T-helper 2 cell treated with Interferon-gamma antibody and Interleukin-4, amounts not matched to agents 5 μg/mL and 100 μg/mL, for 36 hours (primary cell): ENCODE measurements around the gene DPH2.

Experiments
- DNase-seq: peaks from one replicate; pipeline ENCODE4 v3.0.0; 2021; ENCODE audit warnings: low spot score
- H3K27ac Mint-ChIP-seq: one replicate; pipeline ENCODE4 v1.8.0; 2021; ENCODE audit warnings: mild to moderate bottlenecking, mixed read lengths
- H3K27me3 Mint-ChIP-seq: one replicate; pipeline ENCODE4 v1.8.0; 2021; ENCODE audit warnings: low read depth, mixed read lengths
- H3K36me3 Mint-ChIP-seq: one replicate; pipeline ENCODE4 v1.8.0; 2021; ENCODE audit warnings: low read depth, mixed read lengths
- H3K4me1 Mint-ChIP-seq: one replicate; pipeline ENCODE4 v1.8.0; 2021; ENCODE audit warnings: low read depth, mixed read lengths
- H3K4me3 Mint-ChIP-seq: one replicate; pipeline ENCODE4 v1.8.0; 2022; ENCODE audit warnings: mild to moderate bottlenecking, moderate library complexity, mixed read lengths
- H3K9me3 Mint-ChIP-seq: one replicate; pipeline ENCODE4 v1.8.0; 2021; ENCODE audit warnings: mixed read lengths

The DPH2 gene

DNA sequence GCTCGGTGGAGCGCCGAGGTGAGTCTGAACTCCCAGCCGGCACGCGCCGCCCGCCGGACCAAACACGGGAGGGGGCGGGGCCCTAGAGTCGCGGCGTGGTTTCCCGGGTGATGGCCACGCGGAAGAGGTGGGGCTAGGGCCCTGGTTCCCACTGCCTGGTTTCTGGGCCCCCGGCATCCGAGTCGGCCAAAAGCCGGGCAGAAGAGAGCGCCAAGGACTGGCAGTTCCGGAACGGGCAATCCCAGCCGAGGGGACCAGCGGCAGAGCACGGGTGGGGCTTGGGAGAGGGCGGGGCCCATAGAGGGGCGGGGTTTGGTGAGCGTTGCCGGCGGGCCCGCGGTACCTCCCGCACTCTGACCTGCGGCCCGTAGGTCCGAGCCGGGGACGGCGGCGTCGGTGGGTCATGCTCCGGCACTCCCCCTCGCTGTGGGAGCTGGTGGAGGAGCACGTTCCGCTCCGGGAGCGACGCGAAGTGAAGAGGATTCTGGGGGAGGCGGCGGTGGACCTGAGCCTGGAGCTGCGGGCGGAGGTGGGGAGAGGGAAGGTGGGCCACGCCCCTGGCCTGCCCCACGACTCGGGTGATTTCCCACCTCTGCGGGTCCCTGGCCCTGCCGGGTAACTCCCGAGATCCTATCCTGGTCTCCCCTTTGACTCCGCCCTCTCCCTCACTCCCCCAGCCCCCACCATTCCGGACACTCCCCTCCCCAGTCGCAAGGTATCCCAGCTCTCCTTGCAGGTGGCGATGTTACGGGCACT is 21.8 kb downstream of the DPH2 start, which contains the start of gene CCDC24:
Gene CCDC24, plus strand, starts transcription at position 124 of the 756 bp plus-strand sequence. Its CDS starts 280 bp downstream, at position 404.
- H3K27me3 Mint-ChIP-seq: no peaks in the 10 kb centered on the region
- H3K27ac Mint-ChIP-seq: peak within 1 kb of the TSS; percentile 75
- peaks cover 16% of the 10 kb centered on the region for H3K4me1 Mint-ChIP-seq
- peak within 1 kb of the TSS; percentile 94 for H3K4me3 Mint-ChIP-seq
- peak; percentile 76 for DNase-seq
- H3K36me3 Mint-ChIP-seq: no peaks in the 10 kb centered on the region
- no peaks in the 10 kb centered on the region for H3K9me3 Mint-ChIP-seq

DNA sequence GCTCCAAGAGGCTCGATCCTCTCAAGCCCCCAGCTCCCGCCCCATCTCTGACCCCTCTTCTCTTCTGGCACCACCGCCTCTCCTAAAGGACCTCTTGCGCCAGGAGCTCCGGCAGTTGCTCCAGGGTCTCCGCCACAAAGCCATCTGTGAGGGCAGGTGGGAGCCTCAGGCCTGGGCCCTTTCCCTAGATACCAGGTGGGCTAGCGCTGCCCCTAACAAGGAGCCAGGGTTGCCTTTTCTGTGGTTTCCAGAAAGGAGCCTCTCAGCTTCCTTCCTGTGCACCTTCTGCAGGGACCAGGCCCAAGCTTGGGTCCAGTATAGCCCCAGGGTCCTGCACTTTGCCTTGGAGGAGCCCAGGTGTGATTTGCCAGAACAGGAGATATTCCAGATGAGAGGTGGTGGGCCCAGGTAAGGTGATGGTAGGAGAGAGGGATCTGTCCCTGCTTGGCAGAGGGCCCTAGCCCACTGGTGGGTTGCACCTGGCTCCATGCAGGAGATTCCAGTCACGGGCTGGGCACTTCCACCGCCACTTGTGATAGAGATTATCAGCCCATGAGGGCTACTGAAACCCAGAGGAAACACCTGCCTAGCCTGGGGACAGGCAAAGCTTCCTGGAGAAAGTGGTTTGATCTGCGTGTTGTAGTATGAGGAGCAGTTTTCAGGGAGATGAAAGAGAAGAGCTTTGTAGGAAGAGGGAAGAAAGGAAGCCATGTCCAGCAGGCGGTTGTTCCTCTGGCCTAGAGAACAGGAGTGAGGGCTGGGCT is 22.6 kb downstream of the DPH2 start:
- Mint-ChIP-seq H3K27me3 (no peaks in the 10 kb centered on the region), H3K36me3 (no peaks in the 10 kb centered on the region), H3K27ac (peak overlapping the region; percentile 75), H3K9me3 (no peaks in the 10 kb centered on the region), H3K4me1 (peaks cover 16% of the 10 kb centered on the region), H3K4me3 (peak overlapping the region; percentile 94)
- no peak for DNase-seq

DNA sequence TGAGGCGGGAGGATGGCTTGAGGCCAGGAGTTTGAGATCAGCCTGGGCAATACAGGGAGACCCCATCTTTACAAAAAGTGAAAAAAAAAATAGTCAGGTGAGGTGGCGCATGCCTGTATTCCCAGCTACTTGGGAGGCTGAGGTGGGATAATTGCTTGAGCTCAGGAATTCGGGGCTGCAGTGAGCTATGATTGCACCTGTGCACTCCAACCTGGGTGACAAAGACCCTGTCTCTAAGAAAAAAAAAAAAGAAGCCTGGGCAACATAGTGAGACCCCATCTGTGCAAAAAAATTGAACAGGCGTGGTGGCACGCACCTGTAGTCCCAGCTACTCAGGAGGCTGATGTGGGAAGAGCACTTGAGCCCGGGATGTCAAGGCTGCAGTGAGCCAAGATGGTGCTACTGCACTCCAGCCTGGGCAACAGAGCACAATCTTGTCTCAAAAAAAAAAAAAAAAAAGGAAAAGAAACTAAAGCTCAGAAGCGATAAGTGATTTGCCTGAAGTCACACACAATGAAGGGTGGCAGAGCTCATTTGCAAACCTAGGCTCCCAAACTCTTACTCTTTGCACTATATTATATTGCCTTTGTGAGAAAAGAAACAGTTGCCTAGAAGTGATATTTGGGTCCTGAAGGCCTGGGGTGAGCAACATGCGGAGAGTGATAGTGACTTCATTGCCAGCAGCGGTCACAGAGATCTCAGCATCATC is 23.6 kb downstream of the DPH2 start:
- Mint-ChIP-seq H3K9me3 (no peaks in the 10 kb centered on the region), H3K4me3 (no peak overlapping the region), H3K27me3 (no peaks in the 10 kb centered on the region), H3K36me3 (no peaks in the 10 kb centered on the region), H3K4me1 (peaks cover 16% of the 10 kb centered on the region), H3K27ac (no peak overlapping the region)
- no peak for DNase-seq

DNA sequence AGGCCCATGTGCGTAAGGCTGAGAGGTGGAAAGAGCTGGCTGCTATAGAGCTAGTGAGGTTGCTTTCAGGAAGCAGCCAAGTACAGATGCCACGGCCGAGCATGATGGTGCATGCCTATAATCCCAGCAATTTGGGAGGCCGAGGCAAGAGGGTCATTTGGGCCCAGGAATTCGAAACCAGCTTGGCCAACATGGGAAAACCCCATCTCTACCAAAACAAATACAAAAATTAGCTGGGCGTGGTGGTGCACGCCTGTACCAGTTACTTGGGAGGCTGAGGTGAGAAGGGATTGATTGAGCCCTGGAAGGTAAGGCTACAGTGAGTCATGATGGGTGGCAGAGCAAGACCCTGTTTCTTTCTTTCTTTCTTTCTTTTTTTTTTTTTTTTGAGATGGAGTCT is 24.3 kb downstream of the DPH2 start:
- no peak overlapping the region for H3K4me3 Mint-ChIP-seq
- no peaks in the 10 kb centered on the region for H3K9me3 Mint-ChIP-seq
- H3K27ac Mint-ChIP-seq: no peak overlapping the region
- no peaks in the 10 kb centered on the region for H3K27me3 Mint-ChIP-seq
- DNase-seq: no peak
- no peaks in the 10 kb centered on the region for H3K36me3 Mint-ChIP-seq
- peaks cover 16% of the 10 kb centered on the region for H3K4me1 Mint-ChIP-seq

DNA sequence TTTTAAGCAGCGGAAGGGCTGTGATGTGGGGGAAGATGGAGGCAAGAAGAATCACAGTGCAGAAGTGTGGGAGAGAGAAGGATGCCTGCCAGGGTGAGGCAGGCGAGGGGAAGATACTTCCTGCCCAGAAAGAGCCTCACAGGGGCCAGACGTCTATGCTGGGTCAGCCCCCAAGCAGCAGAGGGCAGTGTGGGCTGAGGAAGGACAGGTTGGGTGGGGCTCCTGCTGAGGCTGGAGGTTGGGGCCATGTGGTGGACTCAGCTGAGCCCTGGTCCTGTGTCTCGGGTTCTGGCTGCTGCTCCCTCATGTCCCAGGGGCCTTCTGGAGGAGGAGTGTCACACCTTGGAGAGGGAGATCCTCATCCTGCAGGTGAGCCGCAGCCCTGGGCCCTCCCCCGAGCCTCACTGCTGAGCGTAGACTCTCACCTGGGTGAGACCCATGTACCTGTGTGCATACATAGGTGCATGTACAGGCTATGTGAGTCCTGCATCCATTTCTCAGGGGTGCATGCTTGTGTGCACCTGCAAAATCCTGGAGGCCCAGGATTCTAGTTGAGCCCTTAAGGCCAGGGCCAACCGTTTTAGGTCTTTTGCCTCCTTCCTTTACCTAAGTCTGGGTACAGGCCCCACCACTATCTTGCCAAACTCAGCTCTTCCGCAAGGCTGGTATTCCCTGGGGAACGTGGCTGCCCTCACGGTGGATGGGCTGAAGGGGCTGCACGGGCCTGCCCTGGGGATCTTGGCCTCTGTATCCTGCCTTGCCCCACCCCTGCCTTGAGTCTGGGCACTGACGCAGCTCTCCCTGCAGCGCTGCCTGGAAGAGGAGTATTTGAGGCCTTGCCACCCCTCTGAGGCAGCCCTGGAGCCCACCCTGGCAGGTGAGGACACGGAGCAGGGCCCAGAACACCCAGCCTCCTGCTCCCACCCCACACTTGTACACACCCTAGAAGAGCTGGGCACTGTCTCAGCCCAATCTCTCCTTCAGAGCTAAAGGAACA is 25.3 kb downstream of the DPH2 start:
- Mint-ChIP-seq H3K27ac (no peak overlapping the region), H3K4me3 (no peak overlapping the region), H3K27me3 (no peaks in the 10 kb centered on the region), H3K36me3 (no peaks in the 10 kb centered on the region), H3K9me3 (no peaks in the 10 kb centered on the region), H3K4me1 (peaks cover 16% of the 10 kb centered on the region)
- DNase-seq: no peak

DNA sequence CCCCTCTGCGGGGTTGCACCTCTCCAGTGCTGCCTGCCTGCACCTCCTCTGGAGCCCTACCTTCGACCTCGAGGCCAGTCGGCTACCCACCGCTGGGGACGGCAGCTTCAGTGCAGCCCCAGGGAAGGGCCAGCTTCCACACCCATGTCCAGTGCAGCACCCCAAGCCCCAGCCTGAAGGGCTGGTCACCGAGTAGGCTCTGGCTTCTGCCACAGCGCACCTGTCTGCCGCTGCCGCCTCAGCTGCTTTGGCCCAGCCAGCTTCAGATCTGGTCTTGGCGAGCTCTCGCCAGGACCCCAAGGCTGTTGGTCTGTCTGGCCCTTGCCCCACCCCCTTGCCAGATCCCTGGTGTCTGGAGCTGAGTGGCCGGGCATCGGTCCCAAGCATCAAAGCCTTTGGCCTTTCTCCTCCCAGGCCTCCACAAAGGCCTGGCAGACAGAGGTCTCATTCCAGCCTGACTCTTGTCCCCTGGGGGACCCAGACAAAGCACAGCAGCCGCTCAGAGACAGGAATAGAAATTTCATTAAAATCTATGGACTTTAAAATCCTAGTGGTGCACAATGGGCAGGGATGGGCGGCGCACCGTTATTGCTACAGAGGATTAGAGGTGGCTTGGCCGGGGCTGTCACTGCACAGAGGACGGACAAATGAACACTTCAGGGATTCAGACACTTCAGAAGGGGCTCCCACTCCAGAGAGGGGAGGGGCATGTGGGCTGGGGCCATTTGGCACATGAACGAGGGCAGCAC is 26.3 kb downstream of the DPH2 start:
- DNase-seq: no peak
- H3K27ac Mint-ChIP-seq: no peak overlapping the region
- no peaks in the 10 kb centered on the region for H3K36me3 Mint-ChIP-seq
- H3K4me3 Mint-ChIP-seq: no peak overlapping the region
- no peaks in the 10 kb centered on the region for H3K9me3 Mint-ChIP-seq
- H3K4me1 Mint-ChIP-seq: peaks cover 12% of the 10 kb centered on the region
- H3K27me3 Mint-ChIP-seq: no peaks in the 10 kb centered on the region

DNA sequence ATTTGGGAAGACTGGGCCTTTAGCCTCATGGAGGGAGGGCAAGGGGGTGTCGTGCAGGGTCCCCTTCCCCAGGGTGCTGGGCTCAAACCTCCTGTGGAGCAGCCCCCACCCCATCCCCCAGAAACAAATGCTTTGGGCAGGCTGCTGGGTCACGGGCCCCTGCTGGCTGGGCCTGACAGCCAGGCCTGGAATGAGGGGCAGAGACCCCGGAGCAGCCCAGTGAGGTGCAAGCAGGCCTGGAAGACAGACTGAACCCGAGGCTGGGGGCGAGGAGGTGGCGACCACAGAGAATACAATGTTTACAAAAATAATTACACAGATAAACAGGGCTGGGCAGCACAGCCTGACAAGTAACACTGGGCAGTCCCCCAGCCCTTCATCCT is 26.9 kb downstream of the DPH2 start:
- Mint-ChIP-seq H3K36me3 (no peaks in the 10 kb centered on the region), H3K27me3 (no peaks in the 10 kb centered on the region), H3K4me1 (peaks cover 11% of the 10 kb centered on the region), H3K4me3 (no peak overlapping the region), H3K9me3 (no peaks in the 10 kb centered on the region), H3K27ac (no peak overlapping the region)
- no peak for DNase-seq

DNA sequence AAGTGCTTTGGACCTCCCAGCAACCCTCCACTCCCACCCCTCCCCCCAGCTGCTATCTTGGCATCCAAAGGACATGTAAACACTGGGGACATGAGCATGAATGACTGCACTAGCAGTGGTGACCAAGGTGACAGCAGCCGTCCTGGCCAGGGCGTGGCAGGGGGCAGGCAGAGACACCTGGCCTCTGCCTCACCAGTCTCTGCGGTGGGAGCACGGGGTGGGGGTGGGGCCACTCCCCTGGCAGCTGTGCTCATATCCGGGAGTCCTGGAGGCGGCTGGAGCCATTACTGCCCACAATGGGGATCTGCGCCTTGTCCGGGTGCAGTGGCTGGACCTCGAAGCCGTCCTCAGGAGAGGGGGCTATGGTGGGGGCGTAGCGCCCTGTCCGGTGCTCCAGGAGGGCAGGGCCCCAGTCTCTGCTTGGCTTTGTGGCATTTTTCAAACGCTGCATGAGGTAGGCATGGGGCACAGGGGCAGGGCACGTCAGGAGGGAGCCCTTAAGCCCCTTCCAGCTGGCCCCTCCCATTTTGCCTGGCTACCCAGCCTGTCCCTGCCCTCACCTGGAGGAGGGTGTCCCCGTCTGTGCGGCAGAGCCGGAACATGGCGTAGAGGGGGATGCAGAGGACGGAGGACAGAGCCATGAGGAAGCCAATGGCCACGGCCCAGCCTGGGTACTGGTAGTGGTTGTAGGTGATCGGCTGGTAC is 27.6 kb downstream of the DPH2 start:
- Mint-ChIP-seq H3K27ac (no peak overlapping the region), H3K9me3 (no peaks in the 10 kb centered on the region), H3K4me1 (peaks cover 5% of the 10 kb centered on the region), H3K36me3 (no peaks in the 10 kb centered on the region), H3K27me3 (no peaks in the 10 kb centered on the region), H3K4me3 (no peak overlapping the region)
- DNase-seq: no peak

DNA sequence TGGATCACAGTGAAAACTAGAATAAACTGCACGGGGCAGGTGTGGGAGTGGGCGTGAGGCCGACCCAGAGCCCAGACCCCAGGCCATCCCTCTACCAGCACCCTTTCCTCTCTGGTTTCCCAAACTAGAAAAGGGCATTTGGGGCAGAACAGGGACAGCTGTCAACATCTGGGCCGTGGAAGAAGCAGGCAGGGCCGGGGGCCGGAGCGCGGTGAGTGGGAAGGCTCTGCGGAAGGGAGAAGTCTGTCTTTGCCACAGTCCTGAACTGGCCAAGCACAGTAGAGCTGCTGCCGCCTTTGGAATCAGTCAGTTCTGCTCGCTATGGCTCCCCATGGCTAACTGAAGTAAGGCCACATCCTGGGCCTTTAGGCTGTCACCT is 28.2 kb downstream of the DPH2 start:
- no peaks in the 10 kb centered on the region for H3K27me3 Mint-ChIP-seq

DNA sequence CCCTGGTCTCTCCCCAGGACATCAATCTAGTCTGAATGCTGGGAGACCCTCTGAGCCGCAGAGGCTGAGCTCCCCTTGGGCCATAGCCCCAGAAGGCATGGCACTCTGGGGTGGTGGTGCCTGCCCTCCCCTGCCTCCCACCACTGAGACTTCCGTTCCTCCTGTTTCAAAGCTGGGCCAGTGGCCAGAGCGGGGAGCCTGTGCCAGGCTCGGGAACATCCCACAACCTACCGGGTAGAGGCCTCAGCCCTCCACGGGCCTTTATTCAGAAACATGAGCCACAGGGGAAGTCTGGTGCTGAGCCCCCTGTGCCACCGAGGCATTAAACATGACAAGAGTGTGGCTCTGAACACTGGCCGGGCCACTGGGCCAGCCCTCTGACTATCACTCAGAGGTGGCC is 29.6 kb downstream of the DPH2 start:
- H3K4me1 Mint-ChIP-seq: no peaks in the 10 kb centered on the region
- no peaks in the 10 kb centered on the region for H3K9me3 Mint-ChIP-seq
- no peak for DNase-seq
- no peak overlapping the region for H3K4me3 Mint-ChIP-seq
- H3K27ac Mint-ChIP-seq: no peak overlapping the region
- H3K27me3 Mint-ChIP-seq: no peaks in the 10 kb centered on the region
- H3K36me3 Mint-ChIP-seq: no peaks in the 10 kb centered on the region

More for the DNA sequence above, 28.2 kb downstream of the DPH2 start:
- H3K4me1 Mint-ChIP-seq: no peaks in the 10 kb centered on the region
- no peaks in the 10 kb centered on the region for H3K36me3 Mint-ChIP-seq
- no peak overlapping the region for H3K27ac Mint-ChIP-seq
- no peaks in the 10 kb centered on the region for H3K9me3 Mint-ChIP-seq
- no peak for DNase-seq
- no peak overlapping the region for H3K4me3 Mint-ChIP-seq

DNA sequence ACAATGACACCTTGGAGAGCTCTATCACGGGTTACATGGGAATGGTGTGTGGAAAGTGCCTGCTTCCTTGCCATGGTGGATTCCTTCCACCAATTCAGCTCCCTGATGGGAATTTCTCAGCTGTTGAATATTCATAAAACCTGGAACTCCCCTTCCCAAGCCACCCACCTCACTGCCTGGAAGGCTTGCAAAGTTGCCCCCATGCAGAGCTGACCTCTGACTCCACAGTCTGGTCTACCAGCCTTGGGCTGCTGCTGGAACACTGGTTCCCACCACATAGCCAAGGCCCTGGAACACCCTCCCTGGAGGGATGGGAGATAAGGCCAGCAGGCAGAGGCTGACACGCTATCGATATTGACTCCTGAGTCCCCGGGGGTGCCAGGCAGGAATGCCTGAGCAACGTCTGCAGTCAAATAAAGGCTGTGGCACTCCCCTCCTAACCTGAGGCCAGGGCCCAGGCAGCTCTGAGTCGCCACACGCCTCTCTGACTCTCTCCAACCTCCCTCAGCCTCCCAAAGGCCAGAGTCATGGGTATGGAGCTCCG is 30.4 kb downstream of the DPH2 start:
- no peaks in the 10 kb centered on the region for H3K27me3 Mint-ChIP-seq
- no peaks in the 10 kb centered on the region for H3K4me1 Mint-ChIP-seq
- no peak overlapping the region for H3K27ac Mint-ChIP-seq
- H3K4me3 Mint-ChIP-seq: no peak overlapping the region
- H3K9me3 Mint-ChIP-seq: no peaks in the 10 kb centered on the region
- no peaks in the 10 kb centered on the region for H3K36me3 Mint-ChIP-seq
- no peak for DNase-seq

DNA sequence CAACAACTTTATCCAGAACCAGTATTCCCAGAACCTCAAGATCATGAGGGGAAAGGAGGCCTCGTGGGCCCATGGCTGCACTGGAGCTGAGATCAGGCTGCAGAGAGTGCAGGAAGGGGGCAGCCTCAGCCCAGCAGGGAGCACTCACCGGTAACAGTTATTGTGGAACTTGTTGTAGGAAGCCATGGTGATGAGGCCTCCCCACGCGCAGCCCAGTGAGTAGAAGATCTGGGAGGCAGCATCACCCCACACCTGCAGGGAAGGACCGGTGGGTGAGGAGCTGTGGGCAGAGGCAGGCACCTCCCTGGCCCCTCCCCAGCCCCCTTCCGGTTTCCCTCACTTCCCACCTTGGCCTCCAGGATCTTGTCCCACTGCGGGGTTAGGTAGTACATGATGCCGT is 32.4 kb downstream of the DPH2 start:
- H3K27me3 Mint-ChIP-seq: no peaks in the 10 kb centered on the region
- no peak for DNase-seq
- H3K4me1 Mint-ChIP-seq: no peaks in the 10 kb centered on the region
- H3K27ac Mint-ChIP-seq: no peak overlapping the region
- no peaks in the 10 kb centered on the region for H3K9me3 Mint-ChIP-seq
- H3K4me3 Mint-ChIP-seq: no peak overlapping the region
- H3K36me3 Mint-ChIP-seq: no peaks in the 10 kb centered on the region
